K562 (cell line): ENCODE results near the gene MCCD1. TPM values are rescaled to one million over a fixed set of nuclear protein-coding genes. Genes with fewer than 3 reads are reported as not detected.

Experiments
- CCNT2 ChIP-seq: IDR thresholded peaks from 2 replicates; pipeline ENCODE4 v1.6.1; 2011; ENCODE audit warnings: borderline replicate concordance, low read depth, mild to moderate bottlenecking, moderate library complexity, mixed read lengths, low read length; ENCODE audit not compliant: insufficient read length; ENCODE audit errors: extremely low read depth
- MCM2 ChIP-seq: fragments of 450-650 bp; IDR thresholded peaks from 2 replicates; pipeline ENCODE4 v1.6.1; 2017; ENCODE audit warnings: low read depth, mild to moderate bottlenecking
- NFE2 ChIP-seq: IDR thresholded peaks from 2 replicates; pipeline ENCODE4 v1.6.1; 2014; ENCODE audit warnings: antibody characterized with exemption, low read depth
- POLR2A ChIP-seq: fragments of 450-650 bp; conservative IDR thresholded peaks from 2 replicates; pipeline ENCODE4 v1.6.1; 2016
- POLR2AphosphoS5 ChIP-seq: IDR thresholded peaks from 2 replicates; pipeline ENCODE4 v1.6.1; 2011; ENCODE audit warnings: mild to moderate bottlenecking, low read depth, low read length, moderate library complexity; ENCODE audit not compliant: control insufficient read depth, insufficient read depth
- SIN3A ChIP-seq, 2 experiments: fragments of 150-350 bp in 1 of 2; IDR thresholded peaks; 2 replicates each; pipeline ENCODE4 v1.6.1; 2011 to 2016; ENCODE audit warnings: borderline replicate concordance in 2 of 2, low read depth in 2 of 2, low read length in 2 of 2, mild to moderate bottlenecking in 2 of 2, moderate library complexity in 2 of 2; ENCODE audit not compliant: control insufficient read depth in 1 of 2
- TCF7 ChIP-seq: sonication (generic); IDR thresholded peaks from 2 replicates; pipeline ENCODE4 v1.6.1; 2016; ENCODE audit warnings: antibody characterized with exemption, borderline replicate concordance
- polyA plus RNA-seq, 8 experiments: library from polyadenylated mRNA; depleted of rRNA in 4 of 8; stranded (reverse) in 5 of 8; unstranded in 3 of 8; fragments of >200 nt; fragmentation: Nextera tagmentation in 2 of 8; fragmentation: Illumina TruSeq in 1 of 8; extraction: Ambion mirVana in 2 of 8; extraction: Trizol in 1 of 8; gene quantifications; 2 replicates each; pipeline versions ENCODE4 v1.2.1 to v1.2.3, GENCODE V29; 2011 to 2014; ENCODE audit warnings: inconsistent platforms in 1 of 8, missing spikeins in 1 of 8
- total RNA-seq, 7 experiments: library from RNA; depleted of rRNA in 6 of 7; stranded (reverse); fragments of >200 nt in 6 of 7; fragmentation: Illumina TruSeq in 2 of 7; extraction: Trizol in 2 of 7; gene quantifications; 2 replicates each; pipeline versions ENCODE4 v1.2.1 to v1.2.3, GENCODE V29; 2011 to 2021; ENCODE audit warnings: low replicate concordance in 1 of 7
- TF ChIP-seq, protein P1 (sequence below), 2 experiments: IDR thresholded peaks in 1 of 2; conservative IDR thresholded peaks in 1 of 2; 2 replicates each; pipeline ENCODE4 v1.6.1; 2016; ENCODE audit warnings: low read depth in 2 of 2, mild to moderate bottlenecking in 1 of 2, missing compliant biosample characterization in 1 of 2, missing genetic modification characterization in 1 of 2, moderate library complexity in 1 of 2
- TF ChIP-seq, protein P2 (sequence below): fragments of 450-650 bp; IDR thresholded peaks from 2 replicates; pipeline ENCODE4 v1.6.1; 2018; ENCODE audit warnings: mild to moderate bottlenecking, low read depth; ENCODE audit not compliant: partially characterized antibody
- TF ChIP-seq, protein P3 (sequence below): fragments of 200-800 bp; sonication (Bioruptor generic); IDR thresholded peaks from 2 replicates; pipeline ENCODE4 v1.6.1; 2016; ENCODE audit warnings: missing genetic modification characterization, missing compliant biosample characterization

Gene MCCD1
- total and polyA plus RNA-seq, 9 of the 15 experiments (the other 6 are each of a cell fraction or from before 2014, with no cell fraction given), result not detected

DNA sequence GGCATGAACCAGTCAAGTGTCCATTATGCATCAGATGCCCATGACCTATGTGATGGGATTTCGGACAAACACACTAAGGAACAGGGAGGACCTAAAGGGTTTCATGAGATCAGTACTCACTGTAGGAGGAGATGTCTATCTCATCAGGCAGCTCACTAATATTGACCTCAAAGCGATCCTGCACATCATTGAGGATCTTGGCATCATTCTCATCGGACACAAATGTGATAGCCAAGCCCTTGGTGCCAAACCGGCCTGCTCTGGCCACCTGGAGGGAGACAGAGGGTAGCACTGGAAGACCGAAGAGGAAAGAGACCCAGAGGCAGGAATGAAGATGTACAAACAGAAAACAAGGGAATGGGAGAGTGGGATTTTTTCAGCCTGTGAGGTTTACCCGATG, 1.9 kb downstream of the MCCD1 start (continued):
- TF ChIP-seq NFE2 (no peak), CCNT2 (no peak), TCF7 (no peak), POLR2AphosphoS5 (0 out of 2 replicates have a peak, but pooled peaks have one; percentile 12), SIN3A (IDR thresholded peaks at IDR 0.05; ENCODE audit: borderline replicate concordance in 2 of 2, control insufficient read depth in 1 of 2, low read depth in 2 of 2, low read length in 2 of 2) (no peak), MCM2 (no peak), POLR2A (peak; percentile 61)
- TF ChIP-seq, protein P1, sequence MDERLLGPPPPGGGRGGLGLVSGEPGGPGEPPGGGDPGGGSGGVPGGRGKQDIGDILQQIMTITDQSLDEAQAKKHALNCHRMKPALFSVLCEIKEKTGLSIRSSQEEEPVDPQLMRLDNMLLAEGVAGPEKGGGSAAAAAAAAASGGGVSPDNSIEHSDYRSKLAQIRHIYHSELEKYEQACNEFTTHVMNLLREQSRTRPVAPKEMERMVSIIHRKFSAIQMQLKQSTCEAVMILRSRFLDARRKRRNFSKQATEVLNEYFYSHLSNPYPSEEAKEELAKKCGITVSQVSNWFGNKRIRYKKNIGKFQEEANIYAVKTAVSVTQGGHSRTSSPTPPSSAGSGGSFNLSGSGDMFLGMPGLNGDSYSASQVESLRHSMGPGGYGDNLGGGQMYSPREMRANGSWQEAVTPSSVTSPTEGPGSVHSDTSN (CRISPR knock-in tag; IDR thresholded peaks at IDR 0.05; ENCODE audit: low read depth), result no peak
- TF ChIP-seq, protein P1 (tag; conservative IDR thresholded peaks at IDR 0.05; ENCODE audit: low read depth), result no peak
- TF ChIP-seq, protein P2, sequence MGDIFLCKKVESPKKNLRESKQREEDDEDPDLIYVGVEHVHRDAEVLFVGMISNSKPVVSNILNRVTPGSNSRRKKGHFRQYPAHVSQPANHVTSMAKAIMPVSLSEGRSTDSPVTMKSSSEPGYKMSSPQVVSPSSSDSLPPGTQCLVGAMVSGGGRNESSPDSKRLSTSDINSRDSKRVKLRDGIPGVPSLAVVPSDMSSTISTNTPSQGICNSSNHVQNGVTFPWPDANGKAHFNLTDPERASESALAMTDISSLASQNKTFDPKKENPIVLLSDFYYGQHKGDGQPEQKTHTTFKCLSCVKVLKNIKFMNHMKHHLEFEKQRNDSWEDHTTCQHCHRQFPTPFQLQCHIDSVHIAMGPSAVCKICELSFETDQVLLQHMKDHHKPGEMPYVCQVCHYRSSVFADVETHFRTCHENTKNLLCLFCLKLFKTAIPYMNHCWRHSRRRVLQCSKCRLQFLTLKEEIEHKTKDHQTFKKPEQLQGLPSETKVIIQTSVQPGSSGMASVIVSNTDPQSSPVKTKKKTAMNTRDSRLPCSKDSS, result no peak
- TF ChIP-seq, protein P3, sequence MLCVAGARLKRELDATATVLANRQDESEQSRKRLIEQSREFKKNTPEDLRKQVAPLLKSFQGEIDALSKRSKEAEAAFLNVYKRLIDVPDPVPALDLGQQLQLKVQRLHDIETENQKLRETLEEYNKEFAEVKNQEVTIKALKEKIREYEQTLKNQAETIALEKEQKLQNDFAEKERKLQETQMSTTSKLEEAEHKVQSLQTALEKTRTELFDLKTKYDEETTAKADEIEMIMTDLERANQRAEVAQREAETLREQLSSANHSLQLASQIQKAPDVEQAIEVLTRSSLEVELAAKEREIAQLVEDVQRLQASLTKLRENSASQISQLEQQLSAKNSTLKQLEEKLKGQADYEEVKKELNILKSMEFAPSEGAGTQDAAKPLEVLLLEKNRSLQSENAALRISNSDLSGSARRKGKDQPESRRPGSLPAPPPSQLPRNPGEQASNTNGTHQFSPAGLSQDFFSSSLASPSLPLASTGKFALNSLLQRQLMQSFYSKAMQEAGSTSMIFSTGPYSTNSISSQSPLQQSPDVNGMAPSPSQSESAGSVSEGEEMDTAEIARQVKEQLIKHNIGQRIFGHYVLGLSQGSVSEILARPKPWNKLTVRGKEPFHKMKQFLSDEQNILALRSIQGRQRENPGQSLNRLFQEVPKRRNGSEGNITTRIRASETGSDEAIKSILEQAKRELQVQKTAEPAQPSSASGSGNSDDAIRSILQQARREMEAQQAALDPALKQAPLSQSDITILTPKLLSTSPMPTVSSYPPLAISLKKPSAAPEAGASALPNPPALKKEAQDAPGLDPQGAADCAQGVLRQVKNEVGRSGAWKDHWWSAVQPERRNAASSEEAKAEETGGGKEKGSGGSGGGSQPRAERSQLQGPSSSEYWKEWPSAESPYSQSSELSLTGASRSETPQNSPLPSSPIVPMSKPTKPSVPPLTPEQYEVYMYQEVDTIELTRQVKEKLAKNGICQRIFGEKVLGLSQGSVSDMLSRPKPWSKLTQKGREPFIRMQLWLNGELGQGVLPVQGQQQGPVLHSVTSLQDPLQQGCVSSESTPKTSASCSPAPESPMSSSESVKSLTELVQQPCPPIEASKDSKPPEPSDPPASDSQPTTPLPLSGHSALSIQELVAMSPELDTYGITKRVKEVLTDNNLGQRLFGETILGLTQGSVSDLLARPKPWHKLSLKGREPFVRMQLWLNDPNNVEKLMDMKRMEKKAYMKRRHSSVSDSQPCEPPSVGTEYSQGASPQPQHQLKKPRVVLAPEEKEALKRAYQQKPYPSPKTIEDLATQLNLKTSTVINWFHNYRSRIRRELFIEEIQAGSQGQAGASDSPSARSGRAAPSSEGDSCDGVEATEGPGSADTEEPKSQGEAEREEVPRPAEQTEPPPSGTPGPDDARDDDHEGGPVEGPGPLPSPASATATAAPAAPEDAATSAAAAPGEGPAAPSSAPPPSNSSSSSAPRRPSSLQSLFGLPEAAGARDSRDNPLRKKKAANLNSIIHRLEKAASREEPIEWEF, result no peak
